ENCODE results near the gene PINK1.

- no peak for TF ChIP-seq EZH2 (IDR thresholded peaks at IDR 0.05; ENCODE audit: borderline replicate concordance, low read length)
- no peak for TF ChIP-seq CTCF (IDR thresholded peaks at IDR 0.05; ENCODE audit: low read length)
Measured at GRCh38 chr1:20693623-20694022, 60.4 kb downstream of the PINK1 start.

Measured in OCI-LY1 (cell line).